K562 (cell line): ENCODE measurements around the gene MPST. TPM values are rescaled to one million over a fixed set of nuclear protein-coding genes. Genes with fewer than 3 reads are reported as not detected.
A peak's percentile ranks its signal among the peaks of the same experiment; 100 is the strongest.

Experiments used
- ARID1B ChIP-seq: fragments of 450-650 bp; IDR thresholded peaks from 2 replicates; pipeline ENCODE4 v1.6.1; 2016; ENCODE audit warnings: antibody characterized with exemption, mild to moderate bottlenecking, inconsistent platforms
- ESRRB ChIP-seq: fragments of 250-450 bp; sonication (Bioruptor Pico); IDR thresholded peaks from 2 replicates; pipeline ENCODE4 v1.5.0; 2020; ENCODE audit warnings: mild to moderate bottlenecking, moderate library complexity, borderline replicate concordance
- FOXA3 ChIP-seq, 2 experiments: fragments of 450-650 bp in 1 of 2; sonication (generic) in 1 of 2; formaldehyde crosslinking; IDR thresholded peaks in 1 of 2; conservative IDR thresholded peaks in 1 of 2; 2 replicates each; pipeline versions ENCODE4 v1.4.0 to v1.8.0; 2020 to 2022; ENCODE audit warnings: mild to moderate bottlenecking in 2 of 2, missing genetic modification reagents in 1 of 2
- HDAC6 ChIP-seq: IDR thresholded peaks from 2 replicates; pipeline ENCODE4 v1.6.1; 2012; ENCODE audit warnings: low read depth, mild to moderate bottlenecking, control low read depth, inconsistent platforms, low read length, moderate library complexity
- KDM2B ChIP-seq: fragments of 250-450 bp; sonication (Bioruptor Pico); IDR thresholded peaks from 2 replicates; pipeline ENCODE4 v1.8.0; 2021; ENCODE audit warnings: mild to moderate bottlenecking, moderate library complexity
- KLF10 ChIP-seq: fragments of 250-450 bp; sonication (Bioruptor Pico); IDR thresholded peaks from 2 replicates; pipeline ENCODE4 v1.6.1; 2021; ENCODE audit warnings: matching md5 sums
- MEF2D ChIP-seq: conservative IDR thresholded peaks from 2 replicates; pipeline ENCODE4 v1.6.1; 2016; ENCODE audit warnings: low read depth, missing genetic modification characterization, missing compliant biosample characterization
- NCOR1 ChIP-seq: fragments of 450-650 bp; IDR thresholded peaks from 2 replicates; pipeline ENCODE4 v1.6.1; 2016; ENCODE audit warnings: mild to moderate bottlenecking, moderate library complexity
- NR2C1 ChIP-seq, 2 experiments: fragments of 450-650 bp; IDR thresholded peaks; 2 replicates each; pipeline ENCODE4 v1.6.1; 2017; ENCODE audit warnings: mild to moderate bottlenecking in 2 of 2, antibody characterized with exemption in 1 of 2, inconsistent platforms in 1 of 2, missing compliant biosample characterization in 1 of 2, missing genetic modification characterization in 1 of 2
- NR4A1 ChIP-seq, 2 experiments: fragments of 250-450 bp in 1 of 2; fragments of 450-650 bp in 1 of 2; sonication (Bioruptor Pico) in 1 of 2; IDR thresholded peaks; 2 replicates each; pipeline versions ENCODE4 v1.4.0 to v1.6.1; 2016 to 2020; ENCODE audit warnings: mild to moderate bottlenecking in 2 of 2, missing compliant biosample characterization in 1 of 2, missing genetic modification characterization in 1 of 2, moderate library complexity in 1 of 2
- POLR3G ChIP-seq: IDR thresholded peaks from 2 replicates; pipeline ENCODE4 v1.6.1; 2011; ENCODE audit not compliant: insufficient read length, insufficient replicate concordance; ENCODE audit errors: extremely low read depth
- RBM17 ChIP-seq: fragments of 200-400 bp; formaldehyde crosslinking; IDR thresholded peaks from 2 replicates; pipeline ENCODE4 v1.6.1; 2017; ENCODE audit warnings: low read depth, mild to moderate bottlenecking, low read length, borderline replicate concordance
- RFX1 ChIP-seq: fragments of 450-650 bp; IDR thresholded peaks from 2 replicates; pipeline ENCODE4 v1.6.1; 2016; ENCODE audit warnings: mild to moderate bottlenecking, moderate library complexity
- TEAD4 ChIP-seq, 2 experiments: sonication (generic) in 1 of 2; formaldehyde crosslinking in 1 of 2; IDR thresholded peaks; 2 replicates each; pipeline versions ENCODE4 v1.6.1 to v1.8.0; 2012 to 2022; ENCODE audit warnings: borderline replicate concordance in 1 of 2, inconsistent platforms in 1 of 2, low read length in 1 of 2, mild to moderate bottlenecking in 1 of 2, missing genetic modification reagents in 1 of 2
- WHSC1 ChIP-seq: IDR thresholded peaks from one replicate; pipeline ENCODE4 v1.6.1; 2012; ENCODE audit warnings: low read length, control low read depth, inconsistent platforms
- ZNF764 ChIP-seq: fragments of 250-450 bp; sonication (Bioruptor Pico); IDR thresholded peaks from 2 replicates; pipeline ENCODE4 v1.4.0; 2020; ENCODE audit warnings: low read depth, mild to moderate bottlenecking, moderate library complexity
- polyA plus RNA-seq, 8 experiments: library from polyadenylated mRNA; depleted of rRNA in 4 of 8; stranded (reverse) in 5 of 8; unstranded in 3 of 8; fragments of >200 nt; fragmentation: Nextera tagmentation in 2 of 8; fragmentation: Illumina TruSeq in 1 of 8; extraction: Ambion mirVana in 2 of 8; extraction: Trizol in 1 of 8; gene quantifications; 2 replicates each; pipeline versions ENCODE4 v1.2.1 to v1.2.3, GENCODE V29; 2011 to 2014; ENCODE audit warnings: inconsistent platforms in 1 of 8, missing spikeins in 1 of 8
- total RNA-seq, 7 experiments: library from RNA; depleted of rRNA in 6 of 7; stranded (reverse); fragments of >200 nt in 6 of 7; fragmentation: Illumina TruSeq in 2 of 7; extraction: Trizol in 2 of 7; gene quantifications; 2 replicates each; pipeline versions ENCODE4 v1.2.1 to v1.2.3, GENCODE V29; 2011 to 2021; ENCODE audit warnings: low replicate concordance in 1 of 7
- TF ChIP-seq, protein P1 (sequence below): fragments of 250-450 bp; sonication (Bioruptor Pico); IDR thresholded peaks from 2 replicates; pipeline ENCODE4 v1.4.0; 2020; ENCODE audit warnings: mild to moderate bottlenecking
- TF ChIP-seq, protein P2 (sequence below): fragments of 450-650 bp; IDR thresholded peaks from 2 replicates; pipeline ENCODE4 v1.6.1; 2016; ENCODE audit warnings: mild to moderate bottlenecking
- TF ChIP-seq, protein P3 (sequence below): fragments of 450-650 bp; formaldehyde crosslinking; IDR thresholded peaks from 2 replicates; pipeline ENCODE4 v1.4.0; 2022; ENCODE audit warnings: missing genetic modification characterization
- TF ChIP-seq, protein P4 (sequence below): fragments of 250-450 bp; sonication (Bioruptor Pico); IDR thresholded peaks from 2 replicates; pipeline ENCODE4 v1.8.0; 2021; ENCODE audit warnings: moderate library complexity, mild to moderate bottlenecking, inconsistent platforms
- TF ChIP-seq, protein P5 (sequence below): sonication (generic); formaldehyde crosslinking; IDR thresholded peaks from 2 replicates; pipeline ENCODE4 v1.4.0; 2020; ENCODE audit warnings: mild to moderate bottlenecking, missing genetic modification reagents

MPST gene
- total and polyA plus RNA-seq, 9 of the 15 experiments (the other 6 are each of a cell fraction or from before 2014, with no cell fraction given), result 0.65 to 104 (median 24.3) TPM

DNA sequence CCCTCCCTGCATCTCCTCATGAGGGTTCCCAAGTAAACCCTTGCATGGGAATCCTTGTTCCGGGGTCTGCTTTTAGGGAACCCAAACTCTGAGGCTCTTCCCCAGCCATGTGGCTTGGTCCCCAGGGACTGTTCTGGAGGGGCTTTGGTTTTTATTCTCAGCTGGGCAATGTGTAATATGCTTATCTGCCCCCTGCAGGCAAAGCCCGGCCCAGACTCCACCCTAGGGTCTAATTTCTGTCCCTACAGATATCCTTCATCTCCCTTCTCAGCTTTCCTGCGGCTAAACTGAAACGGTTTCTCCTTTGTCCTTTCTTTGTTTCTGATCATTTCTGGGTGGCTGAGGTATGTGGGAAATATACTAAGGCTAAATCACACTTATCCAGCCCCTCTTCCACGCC, 37.4 kb upstream of the MPST start (continued):
- TF ChIP-seq, protein P1, sequence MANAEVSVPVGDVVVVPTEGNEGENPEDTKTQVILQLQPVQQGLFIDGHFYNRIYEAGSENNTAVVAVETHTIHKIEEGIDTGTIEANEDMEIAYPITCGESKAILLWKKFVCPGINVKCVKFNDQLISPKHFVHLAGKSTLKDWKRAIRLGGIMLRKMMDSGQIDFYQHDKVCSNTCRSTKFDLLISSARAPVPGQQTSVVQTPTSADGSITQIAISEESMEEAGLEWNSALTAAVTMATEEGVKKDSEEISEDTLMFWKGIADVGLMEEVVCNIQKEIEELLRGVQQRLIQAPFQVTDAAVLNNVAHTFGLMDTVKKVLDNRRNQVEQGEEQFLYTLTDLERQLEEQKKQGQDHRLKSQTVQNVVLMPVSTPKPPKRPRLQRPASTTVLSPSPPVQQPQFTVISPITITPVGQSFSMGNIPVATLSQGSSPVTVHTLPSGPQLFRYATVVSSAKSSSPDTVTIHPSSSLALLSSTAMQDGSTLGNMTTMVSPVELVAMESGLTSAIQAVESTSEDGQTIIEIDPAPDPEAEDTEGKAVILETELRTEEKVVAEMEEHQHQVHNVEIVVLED, result no peak
- TF ChIP-seq NR2C1 (IDR thresholded peaks at IDR 0.05), result no peak
- no peak for TF ChIP-seq NR2C1 (tag; IDR thresholded peaks at IDR 0.05)
- TF ChIP-seq FOXA3 (CRISPR knock-in tag; conservative IDR thresholded peaks at IDR 0.05 in 1 of 2, IDR thresholded peaks at IDR 0.05 in 1 of 2), result no peak
- TF ChIP-seq, protein P2, sequence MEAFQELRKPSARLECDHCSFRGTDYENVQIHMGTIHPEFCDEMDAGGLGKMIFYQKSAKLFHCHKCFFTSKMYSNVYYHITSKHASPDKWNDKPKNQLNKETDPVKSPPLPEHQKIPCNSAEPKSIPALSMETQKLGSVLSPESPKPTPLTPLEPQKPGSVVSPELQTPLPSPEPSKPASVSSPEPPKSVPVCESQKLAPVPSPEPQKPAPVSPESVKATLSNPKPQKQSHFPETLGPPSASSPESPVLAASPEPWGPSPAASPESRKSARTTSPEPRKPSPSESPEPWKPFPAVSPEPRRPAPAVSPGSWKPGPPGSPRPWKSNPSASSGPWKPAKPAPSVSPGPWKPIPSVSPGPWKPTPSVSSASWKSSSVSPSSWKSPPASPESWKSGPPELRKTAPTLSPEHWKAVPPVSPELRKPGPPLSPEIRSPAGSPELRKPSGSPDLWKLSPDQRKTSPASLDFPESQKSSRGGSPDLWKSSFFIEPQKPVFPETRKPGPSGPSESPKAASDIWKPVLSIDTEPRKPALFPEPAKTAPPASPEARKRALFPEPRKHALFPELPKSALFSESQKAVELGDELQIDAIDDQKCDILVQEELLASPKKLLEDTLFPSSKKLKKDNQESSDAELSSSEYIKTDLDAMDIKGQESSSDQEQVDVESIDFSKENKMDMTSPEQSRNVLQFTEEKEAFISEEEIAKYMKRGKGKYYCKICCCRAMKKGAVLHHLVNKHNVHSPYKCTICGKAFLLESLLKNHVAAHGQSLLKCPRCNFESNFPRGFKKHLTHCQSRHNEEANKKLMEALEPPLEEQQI, result no peak
- TF ChIP-seq, protein P3, sequence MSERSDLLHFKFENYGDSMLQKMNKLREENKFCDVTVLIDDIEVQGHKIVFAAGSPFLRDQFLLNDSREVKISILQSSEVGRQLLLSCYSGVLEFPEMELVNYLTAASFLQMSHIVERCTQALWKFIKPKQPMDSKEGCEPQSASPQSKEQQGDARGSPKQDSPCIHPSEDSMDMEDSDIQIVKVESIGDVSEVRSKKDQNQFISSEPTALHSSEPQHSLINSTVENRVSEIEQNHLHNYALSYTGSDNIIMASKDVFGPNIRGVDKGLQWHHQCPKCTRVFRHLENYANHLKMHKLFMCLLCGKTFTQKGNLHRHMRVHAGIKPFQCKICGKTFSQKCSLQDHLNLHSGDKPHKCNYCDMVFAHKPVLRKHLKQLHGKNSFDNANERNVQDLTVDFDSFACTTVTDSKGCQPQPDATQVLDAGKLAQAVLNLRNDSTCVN, result no peak
- TF ChIP-seq RFX1, result no peak
- TF ChIP-seq, protein P4, sequence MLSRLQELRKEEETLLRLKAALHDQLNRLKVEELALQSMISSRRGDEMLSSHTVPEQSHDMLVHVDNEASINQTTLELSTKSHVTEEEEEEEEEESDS (CRISPR knock-in tag), result no peak
- TF ChIP-seq TEAD4 (IDR thresholded peaks at IDR 0.05; ENCODE audit: low read length), result peak; percentile 89
- TF ChIP-seq TEAD4 (CRISPR knock-in tag; IDR thresholded peaks at IDR 0.05; ENCODE audit: borderline replicate concordance), result no peak
- TF ChIP-seq, protein P5, sequence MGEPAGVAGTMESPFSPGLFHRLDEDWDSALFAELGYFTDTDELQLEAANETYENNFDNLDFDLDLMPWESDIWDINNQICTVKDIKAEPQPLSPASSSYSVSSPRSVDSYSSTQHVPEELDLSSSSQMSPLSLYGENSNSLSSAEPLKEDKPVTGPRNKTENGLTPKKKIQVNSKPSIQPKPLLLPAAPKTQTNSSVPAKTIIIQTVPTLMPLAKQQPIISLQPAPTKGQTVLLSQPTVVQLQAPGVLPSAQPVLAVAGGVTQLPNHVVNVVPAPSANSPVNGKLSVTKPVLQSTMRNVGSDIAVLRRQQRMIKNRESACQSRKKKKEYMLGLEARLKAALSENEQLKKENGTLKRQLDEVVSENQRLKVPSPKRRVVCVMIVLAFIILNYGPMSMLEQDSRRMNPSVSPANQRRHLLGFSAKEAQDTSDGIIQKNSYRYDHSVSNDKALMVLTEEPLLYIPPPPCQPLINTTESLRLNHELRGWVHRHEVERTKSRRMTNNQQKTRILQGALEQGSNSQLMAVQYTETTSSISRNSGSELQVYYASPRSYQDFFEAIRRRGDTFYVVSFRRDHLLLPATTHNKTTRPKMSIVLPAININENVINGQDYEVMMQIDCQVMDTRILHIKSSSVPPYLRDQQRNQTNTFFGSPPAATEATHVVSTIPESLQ (CRISPR knock-in tag), result no peak
- peak; percentile 92 for TF ChIP-seq ARID1B
- TF ChIP-seq RBM17, result no peak
- no peak for TF ChIP-seq NR4A1 (CRISPR knock-in tag; IDR thresholded peaks at IDR 0.05)
- no peak for TF ChIP-seq NR4A1 (tag; IDR thresholded peaks at IDR 0.05)
- no peak for TF ChIP-seq KDM2B (CRISPR knock-in tag)
- TF ChIP-seq POLR3G, result no peak
- no peak for TF ChIP-seq ESRRB (CRISPR knock-in tag)
- TF ChIP-seq ZNF764 (CRISPR knock-in tag), result no peak
- no peak for TF ChIP-seq MEF2D (tag)
- TF ChIP-seq WHSC1, result no peak
- TF ChIP-seq HDAC6, result no peak
- peak; percentile 88 for TF ChIP-seq NCOR1
- no peak for TF ChIP-seq KLF10 (CRISPR knock-in tag)
